Endothelial cell of umbilical vein (primary cell): ENCODE data around the gene RIPOR3. TPM values are rescaled to one million over a fixed set of nuclear protein-coding genes. Genes with fewer than 3 reads are reported as not detected.

Experiments used
- BruUV-seq: library from RNA; stranded (reverse); fragments of 400-500 nt; replicated peaks from 2 replicates; lab custom pipeline; 2021; lab: Mats Ljungman, UMichigan
- CTCF ChIA-PET: fragments of 300-600, 350-600 bp; sonication (Branson Sonifier 250); formaldehyde crosslinking; loops from one replicate; lab custom pipeline; 2021; ENCODE audit warnings: antibody characterized with exemption, inconsistent platforms; lab: Charles Lee
- POLR2A ChIA-PET: fragments of 300-600, 350-600 bp; sonication (Branson Sonifier 250); formaldehyde crosslinking; loops from one replicate; lab custom pipeline; 2021; ENCODE audit warnings: antibody characterized with exemption, inconsistent platforms; lab: Charles Lee
- DNase-seq: peaks from one replicate; pipeline ENCODE4 v3.0.0-alpha.2; 2011; ENCODE audit warnings: low read depth, low spot score
- FAIRE-seq: peaks from 2 replicates; lab custom pipeline; 2011; peaks lifted over from hg19 to GRCh38; lab: Jason Lieb, UNC
- H2AFZ ChIP-seq: 2 replicates; pipeline ENCODE4 v1.6.0; 2012; ENCODE audit warnings: low read depth, low read length, control low read depth, inconsistent platforms
- H3K27ac ChIP-seq: 2 replicates; pipeline ENCODE4 v1.5.1; 2011; ENCODE audit warnings: low read depth, mild to moderate bottlenecking, control low read depth, low read length, moderate library complexity; ENCODE audit not compliant: insufficient read depth
- H3K27me3 ChIP-seq, 2 experiments: 2 replicates each; pipeline versions ENCODE4 v1.6.0 to v1.6.1; 2011; ENCODE audit warnings: low read length in 2 of 2, mixed read lengths in 1 of 2; ENCODE audit not compliant: control insufficient read depth in 2 of 2, insufficient read depth in 2 of 2
- H3K36me3 ChIP-seq, 2 experiments: 2 replicates in 1 of 2; 3 replicates in 1 of 2; pipeline ENCODE4 v1.5.1; 2011; ENCODE audit warnings: low read length in 2 of 2, mild to moderate bottlenecking in 1 of 2, moderate library complexity in 1 of 2; ENCODE audit not compliant: control insufficient read depth in 2 of 2, insufficient read depth in 2 of 2; ENCODE audit errors: extremely low read depth in 1 of 2
- H3K4me1 ChIP-seq: 3 replicates; pipeline ENCODE4 v1.5.1; 2011; ENCODE audit warnings: mild to moderate bottlenecking, low read length; ENCODE audit not compliant: control insufficient read depth, insufficient read depth; ENCODE audit errors: extremely low read depth
- H3K4me2 ChIP-seq: 2 replicates; pipeline ENCODE4 v1.6.1; 2011; ENCODE audit warnings: low read length, control low read depth, mixed read lengths; ENCODE audit not compliant: insufficient read depth
- H3K4me3 ChIP-seq, 3 experiments: fragments of 200-600 bp in 1 of 3; sonication (generic), shearing (Covaris generic) in 1 of 3; replicated peaks in 1 of 3; 2 replicates each; pipeline ENCODE4 v1.5.1; 2011 to 2016; ENCODE audit warnings: control low read depth in 3 of 3, low read length in 3 of 3, mild to moderate bottlenecking in 2 of 3, inconsistent platforms in 1 of 3, low read depth in 1 of 3, moderate library complexity in 1 of 3; ENCODE audit not compliant: insufficient read depth in 1 of 3
- H3K79me2 ChIP-seq: 2 replicates; pipeline ENCODE4 v1.6.0; 2012; ENCODE audit warnings: low read length, inconsistent platforms; ENCODE audit not compliant: control insufficient read depth, insufficient read depth
- H3K9ac ChIP-seq: replicated peaks from 2 replicates; pipeline ENCODE3; 2011; ENCODE audit warnings: low read length, control low read depth; ENCODE audit not compliant: insufficient read depth; ENCODE audit errors: extremely low read depth
- H3K9me1 ChIP-seq: replicated peaks from 3 replicates; pipeline ENCODE4 v1.6.0; 2011; ENCODE audit warnings: mild to moderate bottlenecking, low read length; ENCODE audit not compliant: control insufficient read depth, insufficient read depth; ENCODE audit errors: extremely low read depth
- H3K9me3 ChIP-seq: replicated peaks from 2 replicates; pipeline ENCODE4 v1.5.1; 2012; ENCODE audit warnings: low read length, inconsistent platforms; ENCODE audit not compliant: control insufficient read depth, insufficient read depth
- H4K20me1 ChIP-seq: replicated peaks from 2 replicates; pipeline ENCODE3; 2011; ENCODE audit warnings: mild to moderate bottlenecking, low read length; ENCODE audit not compliant: control insufficient read depth, insufficient read depth; ENCODE audit errors: extremely low read depth
- EZH2 ChIP-seq: IDR thresholded peaks from 2 replicates; pipeline ENCODE4 v1.6.1; 2012; ENCODE audit warnings: borderline replicate concordance, low read depth, mild to moderate bottlenecking, moderate library complexity, low read length, inconsistent platforms; ENCODE audit not compliant: severe bottlenecking
- FOS ChIP-seq: IDR thresholded peaks from 2 replicates; pipeline ENCODE4 v1.6.1; 2011; ENCODE audit warnings: mild to moderate bottlenecking, low read length, moderate library complexity, borderline replicate concordance; ENCODE audit not compliant: insufficient read depth
- GATA2 ChIP-seq: IDR thresholded peaks from 2 replicates; pipeline ENCODE4 v1.7.0; 2011; ENCODE audit warnings: low read depth, mild to moderate bottlenecking, moderate library complexity, mixed read lengths, low read length; ENCODE audit not compliant: insufficient read length, insufficient read depth
- JUN ChIP-seq: IDR thresholded peaks from 2 replicates; pipeline ENCODE4 v1.6.1; 2011; ENCODE audit warnings: borderline replicate concordance, low read depth; ENCODE audit not compliant: insufficient read length, insufficient read depth
- MYC ChIP-seq: IDR thresholded peaks from one replicate; pipeline ENCODE4 v1.6.1; 2011; ENCODE audit warnings: mild to moderate bottlenecking, low read depth, low read length
- POLR2A ChIP-seq: IDR thresholded peaks from 2 replicates; pipeline ENCODE4 v1.6.1; 2012; ENCODE audit warnings: low read depth, mild to moderate bottlenecking, control low read depth, low read length
- POLR2AphosphoS5 ChIP-seq: IDR thresholded peaks from 2 replicates; pipeline ENCODE4 v1.6.1; 2012; ENCODE audit warnings: low read depth, mild to moderate bottlenecking, control low read depth, low read length, moderate library complexity; ENCODE audit not compliant: insufficient read depth
- dilution Hi-C: fragments of 300-500 bp; cut with MboI; formaldehyde crosslinking; loops from one replicate; pipeline ENCODE4 v1.15.0; 2019; ENCODE audit warnings: low sequenced_read_pairs; ENCODE audit not compliant: extremely low pct_ligation_motif_present
- intact Hi-C: fragments of 100-400 bp; cut with micrococcal nuclease; formaldehyde crosslinking; loops from one replicate; pipeline ENCODE4 v1.10.0; 2022
- polyA plus RNA-seq, 4 experiments: library from polyadenylated mRNA; depleted of rRNA in 3 of 4; stranded (reverse) in 3 of 4; unstranded in 1 of 4; fragments of >200 nt; gene quantifications; 2 replicates each; pipeline versions ENCODE4 v1.2.1 to v1.2.3, GENCODE V29; 2011 to 2012; ENCODE audit warnings: missing spikeins in 1 of 4
- total RNA-seq: library from RNA; stranded (reverse); gene quantifications from 2 replicates; pipeline ENCODE4 v1.2.3, GENCODE V29; 2021
- TF ChIP-seq, protein P1 (sequence below), 2 donors: IDR thresholded peaks; 1 replicate in 1 of 2; 2 replicates in 1 of 2; pipeline ENCODE4 v1.5.1; 2011; ENCODE audit warnings: low read length in 2 of 2, mild to moderate bottlenecking in 2 of 2, moderate library complexity in 2 of 2, control low read depth in 1 of 2, inconsistent platforms in 1 of 2, low read depth in 1 of 2; ENCODE audit not compliant: insufficient read depth in 1 of 2; ENCODE audit errors: extremely low read depth in 1 of 2
- TF ChIP-seq, protein P2 (sequence below): IDR thresholded peaks from 2 replicates; pipeline ENCODE4 v1.6.1; 2011; ENCODE audit not compliant: insufficient read depth, insufficient read length

The RIPOR3 gene
- total and polyA plus RNA-seq, 2 donors (not counting 3 experiments of a cell fraction or from before 2014, with no cell fraction given), result not detected

DNA sequence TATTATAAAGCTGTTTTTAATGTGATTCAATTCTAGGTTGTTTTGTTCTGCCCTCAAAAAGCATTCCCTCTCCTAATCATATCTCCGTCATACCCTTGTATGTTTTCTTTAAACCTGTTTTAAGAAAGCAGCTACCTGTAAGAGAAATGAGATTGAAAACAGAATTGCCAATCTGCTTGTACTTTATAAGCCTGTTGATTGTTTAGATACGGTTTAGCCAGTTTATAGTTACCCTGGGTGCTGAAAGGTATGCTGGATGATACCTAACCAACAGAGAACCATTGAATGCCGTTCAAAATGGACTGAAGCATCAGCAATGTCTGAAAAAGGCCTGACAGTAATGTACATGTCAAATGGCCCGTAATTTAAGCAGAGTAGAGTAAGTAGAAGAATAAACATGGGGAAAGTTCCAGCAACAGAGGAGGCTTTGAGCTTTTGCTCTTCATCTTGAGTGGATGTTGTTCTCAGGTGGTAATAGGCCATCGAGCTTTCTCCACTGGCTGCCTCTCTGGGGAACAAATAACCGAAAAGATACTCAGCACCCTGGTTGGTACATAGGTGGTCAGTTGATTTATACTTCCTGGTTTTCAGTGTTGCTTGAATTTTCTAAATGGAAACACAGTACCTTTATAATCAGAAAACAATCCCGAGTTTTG lies 153.7 kb downstream of the RIPOR3 start:
- Histone ChIP-seq H3K9ac (no peak overlapping the region), H3K27me3 (no peaks in the 10 kb centered on the region), H2AFZ (no peak overlapping the region), H3K79me2 (peaks cover 78% of the 10 kb centered on the region), H3K4me1 (peaks cover 41% of the 10 kb centered on the region), H3K9me1 (no peaks in the 10 kb centered on the region), H3K27ac (peak overlapping the region; percentile 1), H3K36me3 (no peaks in the 10 kb centered on the region), H3K4me2 (no peak overlapping the region), H3K9me3 (no peaks in the 10 kb centered on the region), H3K4me3 (no peak overlapping the region), H4K20me1 (no peaks in the 10 kb centered on the region)
- dilution Hi-C loops, result no loop called here
- BruUV-seq, result no TSS peak
- CTCF ChIA-PET, result interaction anchor here (0.8 to 12.9 kb wide), 10 partner anchors 8 to 54 kb away, joined by 3 to 99 read pairs (median 4); no protein-coding TSS in a partner anchor
- FAIRE-seq (peak; percentile 33), DNase-seq (no peak)
- TF ChIP-seq POLR2AphosphoS5 (no peak), FOS (no peak), EZH2 (no peak), JUN (no peak), GATA2 (no peak), MYC (no peak), POLR2A (no peak)
- TF ChIP-seq, protein P1, sequence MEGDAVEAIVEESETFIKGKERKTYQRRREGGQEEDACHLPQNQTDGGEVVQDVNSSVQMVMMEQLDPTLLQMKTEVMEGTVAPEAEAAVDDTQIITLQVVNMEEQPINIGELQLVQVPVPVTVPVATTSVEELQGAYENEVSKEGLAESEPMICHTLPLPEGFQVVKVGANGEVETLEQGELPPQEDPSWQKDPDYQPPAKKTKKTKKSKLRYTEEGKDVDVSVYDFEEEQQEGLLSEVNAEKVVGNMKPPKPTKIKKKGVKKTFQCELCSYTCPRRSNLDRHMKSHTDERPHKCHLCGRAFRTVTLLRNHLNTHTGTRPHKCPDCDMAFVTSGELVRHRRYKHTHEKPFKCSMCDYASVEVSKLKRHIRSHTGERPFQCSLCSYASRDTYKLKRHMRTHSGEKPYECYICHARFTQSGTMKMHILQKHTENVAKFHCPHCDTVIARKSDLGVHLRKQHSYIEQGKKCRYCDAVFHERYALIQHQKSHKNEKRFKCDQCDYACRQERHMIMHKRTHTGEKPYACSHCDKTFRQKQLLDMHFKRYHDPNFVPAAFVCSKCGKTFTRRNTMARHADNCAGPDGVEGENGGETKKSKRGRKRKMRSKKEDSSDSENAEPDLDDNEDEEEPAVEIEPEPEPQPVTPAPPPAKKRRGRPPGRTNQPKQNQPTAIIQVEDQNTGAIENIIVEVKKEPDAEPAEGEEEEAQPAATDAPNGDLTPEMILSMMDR (IDR thresholded peaks at IDR 0.05; ENCODE audit: extremely low read depth in 1 of 2, insufficient read depth in 1 of 2, low read depth in 1 of 2, low read length in 2 of 2), result no peak
- TF ChIP-seq, protein P2, sequence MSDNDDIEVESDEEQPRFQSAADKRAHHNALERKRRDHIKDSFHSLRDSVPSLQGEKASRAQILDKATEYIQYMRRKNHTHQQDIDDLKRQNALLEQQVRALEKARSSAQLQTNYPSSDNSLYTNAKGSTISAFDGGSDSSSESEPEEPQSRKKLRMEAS, result no peak
- POLR2A ChIA-PET, result interaction anchor here (0.9 kb wide), 1 partner anchor 21 kb away, joined by 3 read pairs; no protein-coding TSS in a partner anchor
- intact Hi-C loops, result no loop called here
